HEK293 (cell line): ENCODE results near the gene CR1.

Experiments
- CTCF ChIA-PET: fragments of 350-600 bp; formaldehyde crosslinking; extraction: SDS; loops from one replicate; lab custom pipeline; 2021; ENCODE audit warnings: antibody characterized with exemption; lab: Yijun Ruan, JAX
- POLR2A ChIA-PET: fragments of 300-600 bp; formaldehyde crosslinking; extraction: SDS; loops from one replicate; lab custom pipeline; 2020; ENCODE audit warnings: antibody characterized with exemption, inconsistent platforms; lab: Yijun Ruan, JAX
- H3K27ac ChIP-seq: fragments of 200-500 bp; sonication (Bioruptor generic); 2 replicates; pipeline ENCODE4 v1.5.1; 2014; ENCODE audit warnings: low read depth, low read length, control low read depth, inconsistent platforms; ENCODE audit errors: extremely low read depth
- H3K36me3 ChIP-seq, 2 experiments: fragments of 200-500 bp in 1 of 2; sonication (Bioruptor generic) in 1 of 2; 1 replicate in 1 of 2; 2 replicates in 1 of 2; pipeline ENCODE4 v1.5.1; 2014 to 2017; ENCODE audit warnings: inconsistent platforms in 2 of 2, low read length in 2 of 2; ENCODE audit not compliant: control insufficient read depth in 2 of 2, insufficient read depth in 1 of 2
- H3K4me1 ChIP-seq: fragments of 200-500 bp; sonication (Bioruptor generic); 2 replicates; pipeline ENCODE4 v1.5.1; 2014; ENCODE audit warnings: mild to moderate bottlenecking, low read length, inconsistent platforms; ENCODE audit not compliant: control insufficient read depth, insufficient read depth
- H3K4me3 ChIP-seq: 2 replicates; pipeline ENCODE4 v1.5.1; 2011; ENCODE audit warnings: low read depth, mild to moderate bottlenecking, control low read depth, low read length, moderate library complexity
- H3K9me3 ChIP-seq: fragments of 200-500 bp; sonication (Bioruptor generic); 2 replicates; pipeline ENCODE4 v1.5.1; 2014; ENCODE audit warnings: low read depth, low read length, inconsistent platforms; ENCODE audit not compliant: control insufficient read depth, insufficient read depth
- FEZF1 ChIP-seq: fragments of 450-650 bp; formaldehyde crosslinking; IDR thresholded peaks from 2 replicates; pipeline ENCODE4 v1.5.1; 2016; ENCODE audit warnings: missing biosample characterization, missing genetic modification characterization
- MYNN ChIP-seq: fragments of 450-650 bp; formaldehyde crosslinking; IDR thresholded peaks from 2 replicates; pipeline ENCODE4 v1.5.1; 2016; ENCODE audit warnings: missing biosample characterization, missing genetic modification characterization, borderline replicate concordance
- SP7 ChIP-seq: fragments of 450-650 bp; formaldehyde crosslinking; IDR thresholded peaks from 2 replicates; pipeline ENCODE4 v1.5.1; 2016; ENCODE audit warnings: missing biosample characterization, missing genetic modification characterization
- YY1 ChIP-seq: fragments of 450-650 bp; formaldehyde crosslinking; IDR thresholded peaks from 2 replicates; pipeline ENCODE4 v1.5.1; 2018; ENCODE audit warnings: missing biosample characterization, missing genetic modification characterization
- ZNF544 ChIP-seq: fragments of 450-650 bp; formaldehyde crosslinking; IDR thresholded peaks from 2 replicates; pipeline ENCODE4 v1.5.0; 2017; ENCODE audit warnings: missing biosample characterization, missing genetic modification characterization
- ZNF600 ChIP-seq: fragments of 450-650 bp; formaldehyde crosslinking; IDR thresholded peaks from 2 replicates; pipeline ENCODE4 v1.5.1; 2016; ENCODE audit warnings: missing biosample characterization, missing genetic modification characterization
- ZNF629 ChIP-seq: fragments of 450-650 bp; formaldehyde crosslinking; IDR thresholded peaks from 2 replicates; pipeline ENCODE4 v1.5.1; 2017; ENCODE audit warnings: missing biosample characterization, missing genetic modification characterization
- ZNF660 ChIP-seq: fragments of 450-650 bp; IDR thresholded peaks from 2 replicates; pipeline ENCODE4 v1.5.1; 2018; ENCODE audit warnings: missing biosample characterization, mild to moderate bottlenecking, missing genetic modification characterization
- ZNF76 ChIP-seq: fragments of 450-650 bp; formaldehyde crosslinking; IDR thresholded peaks from 2 replicates; pipeline ENCODE4; 2016; ENCODE audit warnings: low read depth, missing biosample characterization, missing genetic modification characterization, borderline replicate concordance
- ZNF843 ChIP-seq: fragments of 450-650 bp; formaldehyde crosslinking; IDR thresholded peaks from 2 replicates; pipeline ENCODE4 v1.5.1; 2016; ENCODE audit warnings: missing biosample characterization, missing genetic modification characterization
- ZXDB ChIP-seq: fragments of 450-650 bp; formaldehyde crosslinking; IDR thresholded peaks from 2 replicates; pipeline ENCODE4 v1.5.1; 2016; ENCODE audit warnings: missing biosample characterization, missing genetic modification characterization
- TF ChIP-seq, protein P1 (sequence below): fragments of 450-650 bp; formaldehyde crosslinking; IDR thresholded peaks from 2 replicates; pipeline ENCODE4 v1.5.1; 2016; ENCODE audit warnings: missing biosample characterization, missing genetic modification characterization
- TF ChIP-seq, protein P2 (sequence below): fragments of 450-650 bp; formaldehyde crosslinking; IDR thresholded peaks from 2 replicates; pipeline ENCODE4 v1.5.1; 2016; ENCODE audit warnings: missing biosample characterization, missing genetic modification characterization
- TF ChIP-seq, protein P3 (sequence below): fragments of 450-650 bp; formaldehyde crosslinking; IDR thresholded peaks from 2 replicates; pipeline ENCODE4 v1.5.0; 2017; ENCODE audit warnings: missing biosample characterization, missing genetic modification characterization, borderline replicate concordance

CR1 gene

DNA sequence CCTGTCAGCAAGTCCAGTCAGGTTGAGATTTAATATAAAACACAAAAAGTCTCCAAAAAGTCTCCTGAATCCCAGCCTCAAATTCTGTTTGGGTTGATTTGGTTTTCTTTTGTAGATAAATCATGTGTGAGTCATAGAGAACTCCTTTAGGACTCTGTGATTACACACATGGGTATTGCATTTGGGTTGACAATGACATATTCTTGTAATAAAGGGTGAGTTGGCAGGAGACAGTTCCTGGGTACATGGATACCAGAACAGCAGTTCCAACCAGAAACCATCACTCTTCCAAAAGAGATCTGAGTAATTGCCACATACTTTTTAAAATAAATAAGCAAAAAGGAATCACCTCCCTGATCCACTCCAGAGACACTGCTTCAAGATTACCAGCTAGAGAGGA, 32.9 kb upstream of the CR1 start:
- Histone ChIP-seq H3K27ac (no peak overlapping the region), H3K36me3 (no peaks in the 10 kb centered on the region), H3K4me1 (peaks cover 8% of the 10 kb centered on the region), H3K9me3 (no peaks in the 10 kb centered on the region), H3K4me3 (no peak overlapping the region)
- CTCF ChIA-PET, result interaction anchor here (1.0 to 2.1 kb wide), 2 partner anchors 8 to 512 kb away, joined by 3 to 12 read pairs; partner anchors contain the start of gene CR2
- POLR2A ChIA-PET, result no interaction called here
- TF ChIP-seq ZNF600 (tag by site-specific recombination), result peak; percentile 47; the same call in 1 of the 2 replicates
- no peak for TF ChIP-seq ZNF76 (tag by site-specific recombination)
- no peak for TF ChIP-seq ZNF544
- TF ChIP-seq ZNF629, result peak; percentile 47
- 0 out of 2 replicates have a peak, but pooled peaks have one; percentile 21 for TF ChIP-seq ZNF660 (tag by site-specific recombination)
- no peak for TF ChIP-seq ZNF843 (tag by site-specific recombination)
- TF ChIP-seq, protein P1, sequence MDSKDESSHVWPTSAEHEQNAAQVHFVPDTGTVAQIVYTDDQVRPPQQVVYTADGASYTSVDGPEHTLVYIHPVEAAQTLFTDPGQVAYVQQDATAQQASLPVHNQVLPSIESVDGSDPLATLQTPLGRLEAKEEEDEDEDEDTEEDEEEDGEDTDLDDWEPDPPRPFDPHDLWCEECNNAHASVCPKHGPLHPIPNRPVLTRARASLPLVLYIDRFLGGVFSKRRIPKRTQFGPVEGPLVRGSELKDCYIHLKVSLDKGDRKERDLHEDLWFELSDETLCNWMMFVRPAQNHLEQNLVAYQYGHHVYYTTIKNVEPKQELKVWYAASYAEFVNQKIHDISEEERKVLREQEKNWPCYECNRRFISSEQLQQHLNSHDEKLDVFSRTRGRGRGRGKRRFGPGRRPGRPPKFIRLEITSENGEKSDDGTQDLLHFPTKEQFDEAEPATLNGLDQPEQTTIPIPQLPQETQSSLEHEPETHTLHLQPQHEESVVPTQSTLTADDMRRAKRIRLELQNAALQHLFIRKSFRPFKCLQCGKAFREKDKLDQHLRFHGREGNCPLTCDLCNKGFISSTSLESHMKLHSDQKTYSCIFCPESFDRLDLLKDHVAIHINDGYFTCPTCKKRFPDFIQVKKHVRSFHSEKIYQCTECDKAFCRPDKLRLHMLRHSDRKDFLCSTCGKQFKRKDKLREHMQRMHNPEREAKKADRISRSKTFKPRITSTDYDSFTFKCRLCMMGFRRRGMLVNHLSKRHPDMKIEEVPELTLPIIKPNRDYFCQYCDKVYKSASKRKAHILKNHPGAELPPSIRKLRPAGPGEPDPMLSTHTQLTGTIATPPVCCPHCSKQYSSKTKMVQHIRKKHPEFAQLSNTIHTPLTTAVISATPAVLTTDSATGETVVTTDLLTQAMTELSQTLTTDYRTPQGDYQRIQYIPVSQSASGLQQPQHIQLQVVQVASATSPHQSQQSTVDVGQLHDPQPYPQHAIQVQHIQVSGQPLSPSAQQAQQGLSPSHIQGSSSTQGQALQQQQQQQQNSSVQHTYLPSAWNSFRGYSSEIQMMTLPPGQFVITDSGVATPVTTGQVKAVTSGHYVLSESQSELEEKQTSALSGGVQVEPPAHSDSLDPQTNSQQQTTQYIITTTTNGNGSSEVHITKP (tag by site-specific recombination), result peak; percentile 45; the same call in 1 of the 2 replicates
- TF ChIP-seq MYNN (tag by site-specific recombination), result no peak

DNA sequence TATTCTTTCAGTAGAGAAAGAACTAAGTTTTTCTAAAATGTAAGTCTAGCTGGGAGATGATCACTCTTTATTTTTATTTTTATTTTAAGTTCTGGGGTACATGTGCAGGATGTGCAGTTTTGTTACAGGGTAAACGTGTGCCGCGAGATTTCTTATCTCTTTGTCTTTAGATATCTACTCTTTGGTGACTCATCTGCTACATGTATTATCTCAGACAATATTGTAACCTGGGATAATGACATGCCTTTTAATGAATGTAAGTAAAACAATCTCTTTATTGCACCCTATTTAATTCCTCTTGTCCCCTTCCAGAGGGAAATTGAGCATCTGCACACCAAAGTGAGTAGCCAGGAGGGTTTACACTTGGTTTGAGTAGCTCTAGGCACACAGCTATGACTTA, 32.4 kb upstream of the CR1 start:
- TF ChIP-seq ZXDB (tag by site-specific recombination), result 0 out of 2 replicates have a peak, but pooled peaks have one; percentile 16
- TF ChIP-seq FEZF1 (tag by site-specific recombination), result peak; percentile 36
- TF ChIP-seq, protein P2, sequence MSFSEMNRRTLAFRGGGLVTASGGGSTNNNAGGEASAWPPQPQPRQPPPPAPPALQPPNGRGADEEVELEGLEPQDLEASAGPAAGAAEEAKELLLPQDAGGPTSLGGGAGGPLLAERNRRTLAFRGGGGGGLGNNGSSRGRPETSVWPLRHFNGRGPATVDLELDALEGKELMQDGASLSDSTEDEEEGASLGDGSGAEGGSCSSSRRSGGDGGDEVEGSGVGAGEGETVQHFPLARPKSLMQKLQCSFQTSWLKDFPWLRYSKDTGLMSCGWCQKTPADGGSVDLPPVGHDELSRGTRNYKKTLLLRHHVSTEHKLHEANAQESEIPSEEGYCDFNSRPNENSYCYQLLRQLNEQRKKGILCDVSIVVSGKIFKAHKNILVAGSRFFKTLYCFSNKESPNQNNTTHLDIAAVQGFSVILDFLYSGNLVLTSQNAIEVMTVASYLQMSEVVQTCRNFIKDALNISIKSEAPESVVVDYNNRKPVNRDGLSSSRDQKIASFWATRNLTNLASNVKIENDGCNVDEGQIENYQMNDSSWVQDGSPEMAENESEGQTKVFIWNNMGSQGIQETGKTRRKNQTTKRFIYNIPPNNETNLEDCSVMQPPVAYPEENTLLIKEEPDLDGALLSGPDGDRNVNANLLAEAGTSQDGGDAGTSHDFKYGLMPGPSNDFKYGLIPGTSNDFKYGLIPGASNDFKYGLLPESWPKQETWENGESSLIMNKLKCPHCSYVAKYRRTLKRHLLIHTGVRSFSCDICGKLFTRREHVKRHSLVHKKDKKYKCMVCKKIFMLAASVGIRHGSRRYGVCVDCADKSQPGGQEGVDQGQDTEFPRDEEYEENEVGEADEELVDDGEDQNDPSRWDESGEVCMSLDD (tag by site-specific recombination), result no peak
- peak; percentile 70 for TF ChIP-seq SP7
- no peak for TF ChIP-seq YY1 (tag by site-specific recombination)
- TF ChIP-seq, protein P3, sequence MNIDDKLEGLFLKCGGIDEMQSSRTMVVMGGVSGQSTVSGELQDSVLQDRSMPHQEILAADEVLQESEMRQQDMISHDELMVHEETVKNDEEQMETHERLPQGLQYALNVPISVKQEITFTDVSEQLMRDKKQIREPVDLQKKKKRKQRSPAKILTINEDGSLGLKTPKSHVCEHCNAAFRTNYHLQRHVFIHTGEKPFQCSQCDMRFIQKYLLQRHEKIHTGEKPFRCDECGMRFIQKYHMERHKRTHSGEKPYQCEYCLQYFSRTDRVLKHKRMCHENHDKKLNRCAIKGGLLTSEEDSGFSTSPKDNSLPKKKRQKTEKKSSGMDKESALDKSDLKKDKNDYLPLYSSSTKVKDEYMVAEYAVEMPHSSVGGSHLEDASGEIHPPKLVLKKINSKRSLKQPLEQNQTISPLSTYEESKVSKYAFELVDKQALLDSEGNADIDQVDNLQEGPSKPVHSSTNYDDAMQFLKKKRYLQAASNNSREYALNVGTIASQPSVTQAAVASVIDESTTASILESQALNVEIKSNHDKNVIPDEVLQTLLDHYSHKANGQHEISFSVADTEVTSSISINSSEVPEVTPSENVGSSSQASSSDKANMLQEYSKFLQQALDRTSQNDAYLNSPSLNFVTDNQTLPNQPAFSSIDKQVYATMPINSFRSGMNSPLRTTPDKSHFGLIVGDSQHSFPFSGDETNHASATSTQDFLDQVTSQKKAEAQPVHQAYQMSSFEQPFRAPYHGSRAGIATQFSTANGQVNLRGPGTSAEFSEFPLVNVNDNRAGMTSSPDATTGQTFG (tag by site-specific recombination), result no peak
- TF ChIP-seq, all 188 proteins: peak for 3
- Histone ChIP-seq H3K4me3 (no peak overlapping the region), H3K27ac (no peak overlapping the region), H3K36me3 (no peaks in the 10 kb centered on the region), H3K4me1 (peaks cover 8% of the 10 kb centered on the region), H3K9me3 (no peaks in the 10 kb centered on the region)
- CTCF ChIA-PET, result interaction anchor here (0.7 to 2.1 kb wide), 3 partner anchors 9 to 511 kb away, joined by 3 to 12 read pairs (median 3); partner anchors contain the start of gene CR2
- POLR2A ChIA-PET, result no interaction called here
